GM12872 (cell line): ENCODE results near the gene SCFD2.

Experiments
- TF ChIP-seq, protein P1 (sequence below): IDR thresholded peaks from 3 replicates; pipeline ENCODE4 v1.5.1; 2011; ENCODE audit warnings: low read depth, mild to moderate bottlenecking, low read length, moderate library complexity; ENCODE audit not compliant: insufficient read depth

The SCFD2 gene

DNA sequence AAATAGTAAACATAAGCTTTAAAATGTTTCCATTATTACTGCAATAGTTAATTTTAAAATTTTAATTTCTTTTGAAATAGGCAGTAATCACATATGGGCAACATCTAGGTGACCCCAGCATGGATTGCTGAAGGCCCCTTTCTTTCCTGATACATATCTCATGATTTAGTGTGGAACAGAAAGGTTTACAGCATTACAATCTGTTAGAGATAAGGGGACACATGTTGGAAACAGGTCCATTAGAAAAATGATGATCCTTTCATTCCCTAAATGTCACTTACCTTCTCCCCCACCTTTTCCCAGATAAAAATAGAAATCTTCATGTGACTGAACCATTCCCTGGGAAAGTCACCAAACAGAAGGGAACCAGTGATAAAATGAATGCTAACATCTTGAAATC lies 413.3 kb downstream of the SCFD2 start:
- TF ChIP-seq, protein P1, sequence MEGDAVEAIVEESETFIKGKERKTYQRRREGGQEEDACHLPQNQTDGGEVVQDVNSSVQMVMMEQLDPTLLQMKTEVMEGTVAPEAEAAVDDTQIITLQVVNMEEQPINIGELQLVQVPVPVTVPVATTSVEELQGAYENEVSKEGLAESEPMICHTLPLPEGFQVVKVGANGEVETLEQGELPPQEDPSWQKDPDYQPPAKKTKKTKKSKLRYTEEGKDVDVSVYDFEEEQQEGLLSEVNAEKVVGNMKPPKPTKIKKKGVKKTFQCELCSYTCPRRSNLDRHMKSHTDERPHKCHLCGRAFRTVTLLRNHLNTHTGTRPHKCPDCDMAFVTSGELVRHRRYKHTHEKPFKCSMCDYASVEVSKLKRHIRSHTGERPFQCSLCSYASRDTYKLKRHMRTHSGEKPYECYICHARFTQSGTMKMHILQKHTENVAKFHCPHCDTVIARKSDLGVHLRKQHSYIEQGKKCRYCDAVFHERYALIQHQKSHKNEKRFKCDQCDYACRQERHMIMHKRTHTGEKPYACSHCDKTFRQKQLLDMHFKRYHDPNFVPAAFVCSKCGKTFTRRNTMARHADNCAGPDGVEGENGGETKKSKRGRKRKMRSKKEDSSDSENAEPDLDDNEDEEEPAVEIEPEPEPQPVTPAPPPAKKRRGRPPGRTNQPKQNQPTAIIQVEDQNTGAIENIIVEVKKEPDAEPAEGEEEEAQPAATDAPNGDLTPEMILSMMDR, result no peak

DNA sequence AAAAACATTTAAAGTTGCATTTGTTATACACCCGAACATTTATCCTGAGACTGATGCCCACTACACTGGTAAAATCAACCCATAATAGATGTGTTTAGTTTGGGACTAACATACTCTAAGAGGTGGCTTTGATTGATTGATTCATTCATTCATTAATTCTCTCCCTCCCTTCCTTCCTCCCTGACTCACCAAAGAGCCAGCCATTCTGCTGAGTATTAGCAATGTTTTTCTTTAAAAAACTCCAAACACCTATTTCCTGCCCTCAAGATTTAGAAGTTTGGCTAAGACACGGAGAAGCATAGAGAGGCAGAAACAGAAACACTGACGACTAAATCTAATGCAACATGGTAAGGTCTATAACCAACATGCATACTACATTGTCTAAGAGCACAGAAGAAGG lies 414.8 kb downstream of the SCFD2 start:
- TF ChIP-seq, protein P1, result no peak

DNA sequence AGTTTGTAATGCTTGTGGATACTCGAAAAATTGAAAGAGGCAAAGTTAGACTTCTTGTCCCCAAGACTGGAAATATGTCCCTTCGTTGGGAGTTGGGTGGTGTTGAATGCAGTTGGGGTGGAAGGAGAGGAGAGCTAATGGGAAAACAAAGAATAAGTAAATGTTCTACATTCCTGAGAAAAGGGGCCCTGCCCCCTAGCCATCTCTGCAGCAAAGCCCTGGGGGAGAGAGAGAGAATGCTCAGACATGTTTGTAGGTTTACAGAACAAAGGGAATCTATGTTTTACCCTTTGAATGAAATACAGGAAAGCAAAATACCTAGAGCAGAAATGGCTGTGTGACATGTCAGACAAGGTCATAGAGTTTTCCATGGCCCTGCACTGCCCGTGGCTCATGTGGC lies 415.6 kb downstream of the SCFD2 start:
- TF ChIP-seq, protein P1, result no peak

DNA sequence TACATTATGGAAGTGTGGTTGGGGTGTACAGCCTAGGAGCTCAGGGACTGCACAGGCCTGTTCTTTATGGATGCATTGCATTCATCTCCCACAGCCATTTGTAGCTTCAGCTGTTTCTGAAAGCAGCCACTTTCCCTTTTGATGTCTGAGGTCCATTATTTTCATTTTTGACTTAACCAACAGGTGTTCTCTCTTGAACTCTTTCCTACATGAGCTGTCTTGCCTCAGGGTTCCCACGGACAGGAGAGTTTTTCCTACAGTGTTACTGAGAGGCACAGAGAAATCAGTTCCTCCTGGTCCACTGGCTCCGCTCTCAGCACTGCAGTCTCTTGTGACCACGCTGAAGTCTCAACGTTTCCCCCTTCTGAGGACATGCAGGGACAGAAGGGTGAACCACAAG lies 416.5 kb downstream of the SCFD2 start:
- TF ChIP-seq, protein P1, result no peak

DNA sequence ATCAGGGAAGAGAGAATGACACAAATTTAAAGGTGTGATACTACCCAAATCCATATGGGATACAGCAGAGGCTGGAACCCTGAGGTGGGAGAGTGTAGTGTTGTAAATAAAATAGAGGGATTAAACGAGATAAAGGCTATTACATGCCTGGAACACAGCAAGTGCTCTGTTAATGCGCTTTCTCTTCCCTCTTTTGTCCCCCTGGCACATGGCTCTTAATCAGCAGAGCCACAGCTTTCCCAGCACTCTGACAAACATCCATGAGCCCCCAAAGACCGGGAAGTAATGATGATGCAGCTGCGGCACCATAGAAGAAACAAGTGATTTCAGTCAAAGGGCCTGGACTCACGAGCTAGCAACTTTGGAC lies 417.8 kb downstream of the SCFD2 start:
- TF ChIP-seq, protein P1, result no peak

DNA sequence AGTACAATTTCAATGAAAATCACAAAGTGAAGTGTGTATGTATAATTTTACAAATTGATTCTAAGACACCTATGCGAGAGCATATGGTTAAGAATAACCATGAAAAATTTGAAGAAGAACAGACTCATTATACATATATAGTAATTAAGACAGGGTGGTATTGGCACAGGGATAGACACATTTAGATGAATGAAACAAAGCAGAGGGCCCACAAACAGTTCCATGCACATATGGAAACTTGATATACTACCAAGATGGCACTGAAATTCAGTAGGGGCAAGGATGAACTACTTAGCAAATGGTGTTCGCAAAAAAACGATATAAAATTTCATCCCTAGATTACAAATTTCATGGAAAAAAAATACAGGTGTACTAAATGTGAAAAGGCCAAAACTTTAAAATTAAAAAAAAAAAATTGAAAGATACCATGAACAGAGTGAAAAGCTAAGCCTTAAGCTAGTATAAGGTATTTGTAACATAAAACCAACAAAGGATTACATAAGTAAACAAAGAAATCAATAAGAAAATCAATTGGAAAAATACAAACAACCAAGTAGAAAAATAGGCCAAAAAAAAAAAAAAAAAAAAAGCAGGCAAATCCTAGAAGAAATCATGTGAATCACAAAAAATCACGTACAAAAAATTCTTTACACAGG lies 418.3 kb downstream of the SCFD2 start:
- TF ChIP-seq, protein P1, result no peak

DNA sequence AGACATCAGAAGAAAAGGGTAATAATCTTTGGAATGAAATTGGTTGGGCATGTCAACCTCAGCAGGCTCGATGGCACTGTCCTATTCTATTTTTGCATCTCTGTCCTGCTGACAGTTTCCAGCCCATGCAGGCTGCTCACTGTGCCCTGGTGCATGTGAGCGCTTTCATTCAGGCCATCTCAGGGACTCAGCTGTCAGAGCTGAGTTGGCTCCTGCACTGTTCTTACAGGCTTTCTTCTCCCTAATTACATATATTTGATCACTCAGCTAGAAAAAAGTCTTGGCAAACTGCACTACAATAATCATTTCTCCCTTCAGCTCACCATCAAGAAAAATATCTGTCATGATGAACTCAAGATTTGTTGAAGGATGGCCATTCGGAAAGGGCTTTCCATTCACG lies 419.0 kb downstream of the SCFD2 start:
- TF ChIP-seq, protein P1, result no peak
